ENCODE measurements around the gene CTDP1.

CTDP1 gene

DNA sequence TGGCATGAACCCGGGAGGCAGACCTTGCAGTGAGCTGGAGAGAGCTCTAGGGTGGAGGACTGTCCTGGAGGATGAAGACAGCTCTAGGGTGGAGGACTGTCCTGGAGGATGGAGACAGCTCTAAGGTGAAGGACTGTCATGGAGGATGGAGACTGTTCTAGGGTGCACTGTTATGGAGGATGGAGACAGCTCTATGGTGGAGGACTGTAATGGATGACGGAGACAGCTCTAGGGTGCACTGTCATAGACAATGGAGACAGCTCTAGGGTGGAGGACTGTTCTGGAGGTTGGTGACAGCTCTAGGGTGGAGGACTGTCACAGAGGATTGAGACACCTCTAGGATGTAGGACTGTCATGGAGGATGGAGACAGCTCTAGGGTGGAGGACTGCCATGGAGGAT, 97.1 kb downstream of the CTDP1 start:
- no peak for DNase-seq (ENCODE audit: low read depth)
- in situ Hi-C loops (cut with HindIII; ENCODE audit: low sequenced_read_pairs) = no loop called here
- H3K4me3 ChIP-seq (ENCODE audit: low read depth, low read length) = no peak overlapping the region
- TF ChIP-seq, protein P1, sequence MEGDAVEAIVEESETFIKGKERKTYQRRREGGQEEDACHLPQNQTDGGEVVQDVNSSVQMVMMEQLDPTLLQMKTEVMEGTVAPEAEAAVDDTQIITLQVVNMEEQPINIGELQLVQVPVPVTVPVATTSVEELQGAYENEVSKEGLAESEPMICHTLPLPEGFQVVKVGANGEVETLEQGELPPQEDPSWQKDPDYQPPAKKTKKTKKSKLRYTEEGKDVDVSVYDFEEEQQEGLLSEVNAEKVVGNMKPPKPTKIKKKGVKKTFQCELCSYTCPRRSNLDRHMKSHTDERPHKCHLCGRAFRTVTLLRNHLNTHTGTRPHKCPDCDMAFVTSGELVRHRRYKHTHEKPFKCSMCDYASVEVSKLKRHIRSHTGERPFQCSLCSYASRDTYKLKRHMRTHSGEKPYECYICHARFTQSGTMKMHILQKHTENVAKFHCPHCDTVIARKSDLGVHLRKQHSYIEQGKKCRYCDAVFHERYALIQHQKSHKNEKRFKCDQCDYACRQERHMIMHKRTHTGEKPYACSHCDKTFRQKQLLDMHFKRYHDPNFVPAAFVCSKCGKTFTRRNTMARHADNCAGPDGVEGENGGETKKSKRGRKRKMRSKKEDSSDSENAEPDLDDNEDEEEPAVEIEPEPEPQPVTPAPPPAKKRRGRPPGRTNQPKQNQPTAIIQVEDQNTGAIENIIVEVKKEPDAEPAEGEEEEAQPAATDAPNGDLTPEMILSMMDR (IDR thresholded peaks at IDR 0.05; ENCODE audit: low read depth, low read length, missing control alignments) = no peak

DNA sequence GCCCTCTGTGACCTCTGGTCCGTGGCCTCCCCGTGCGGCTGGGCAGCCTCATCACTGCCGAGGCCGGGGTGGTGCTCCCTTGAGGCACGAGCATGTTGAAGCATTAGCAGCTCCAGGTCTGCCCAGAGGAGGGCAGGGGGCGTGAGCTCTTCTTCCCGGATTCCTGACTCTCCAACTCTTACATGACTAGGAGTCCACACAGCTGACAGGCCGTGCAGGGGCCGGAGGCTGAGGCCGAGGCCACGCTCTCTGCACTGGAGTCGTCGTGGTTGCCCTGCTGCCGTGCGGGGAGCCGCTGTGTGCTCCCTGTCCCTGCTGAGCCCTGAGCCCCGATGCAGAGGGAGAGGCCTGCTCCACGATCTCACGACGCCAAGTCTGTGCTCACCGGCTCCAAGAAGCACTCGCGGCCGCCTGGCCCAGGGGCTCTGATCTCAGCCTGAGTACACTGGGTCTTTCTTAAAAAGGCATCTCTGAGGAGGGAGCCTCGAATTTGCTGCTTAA, 98.7 kb downstream of the CTDP1 start:
- no peak for DNase-seq (ENCODE audit: low read depth)
- TF ChIP-seq, protein P1 (IDR thresholded peaks at IDR 0.05; ENCODE audit: low read depth, low read length, missing control alignments) = no peak
- in situ Hi-C loops (cut with HindIII; ENCODE audit: low sequenced_read_pairs) = no loop called here
- no peak overlapping the region for H3K4me3 ChIP-seq (ENCODE audit: low read depth, low read length)

DNA sequence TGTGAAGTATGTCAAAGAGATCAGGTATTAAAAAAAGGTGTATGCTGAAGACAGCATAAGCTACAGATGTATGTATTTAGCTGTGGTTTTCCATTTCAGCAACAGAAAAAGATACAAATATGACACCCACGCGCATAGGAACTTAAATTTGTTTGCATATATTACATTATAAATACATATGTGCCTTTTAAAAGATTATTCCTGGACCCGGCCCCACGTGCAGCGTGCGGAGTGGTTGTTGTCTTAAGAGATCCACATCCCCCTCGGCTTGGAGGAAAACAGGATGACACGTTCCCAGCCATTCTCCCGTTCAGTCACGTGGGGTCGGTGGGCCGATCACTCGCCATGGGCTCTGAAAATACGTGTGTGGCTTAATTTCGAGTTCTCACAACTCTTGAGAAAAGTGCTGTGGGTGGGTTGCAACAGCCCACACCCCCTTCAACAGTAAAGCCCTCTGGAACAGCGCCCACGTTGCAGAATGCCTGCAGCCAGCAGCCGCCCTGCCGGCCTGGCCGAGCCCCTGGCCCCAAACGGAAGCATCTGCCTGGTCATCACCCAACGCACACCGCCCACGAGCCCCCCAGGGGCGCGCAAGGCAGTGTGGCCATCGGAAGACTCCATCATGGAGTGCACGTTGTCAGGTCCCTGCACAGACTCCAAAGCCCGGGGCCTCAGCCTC, 99.6 kb downstream of the CTDP1 start:
- no peak for DNase-seq (ENCODE audit: low read depth)
- TF ChIP-seq, protein P1 (IDR thresholded peaks at IDR 0.05; ENCODE audit: low read depth, low read length, missing control alignments) = no peak
- H3K4me3 ChIP-seq (ENCODE audit: low read depth, low read length) = no peak overlapping the region
- in situ Hi-C loops (cut with HindIII; ENCODE audit: low sequenced_read_pairs) = no loop called here

DNA sequence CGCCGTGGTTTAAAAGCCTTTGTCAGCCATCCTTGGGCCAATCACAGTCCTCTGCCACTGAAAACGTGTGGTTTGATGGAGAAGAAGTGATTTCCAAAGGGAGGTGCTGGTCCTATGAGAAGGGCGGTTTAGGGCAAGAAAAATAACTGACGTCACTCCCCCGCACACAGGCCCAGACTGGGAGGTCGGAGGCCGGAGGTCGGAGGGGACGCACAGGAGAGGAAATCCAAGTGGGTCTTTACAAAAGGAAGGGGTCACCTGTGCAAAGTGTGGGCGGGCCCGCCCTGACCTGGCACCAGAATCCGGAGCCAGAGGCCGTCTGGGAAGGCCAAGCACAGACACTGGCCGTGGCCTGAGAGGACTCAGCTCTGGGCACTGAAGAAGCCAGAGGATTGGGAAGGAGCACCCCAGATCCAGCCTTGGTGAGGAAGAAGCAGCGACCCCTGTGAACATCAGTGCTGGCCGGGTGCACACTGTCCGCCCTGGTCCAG, 100.1 kb downstream of the CTDP1 start:
- in situ Hi-C loops (cut with HindIII; ENCODE audit: low sequenced_read_pairs) = loop anchor here (5.0 kb wide), 1 partner anchor 48 kb away; no protein-coding TSS in a partner anchor
- no peak for DNase-seq (ENCODE audit: low read depth)
- TF ChIP-seq, protein P1 (IDR thresholded peaks at IDR 0.05; ENCODE audit: low read depth, low read length, missing control alignments) = no peak
- no peak overlapping the region for H3K4me3 ChIP-seq (ENCODE audit: low read depth, low read length)

DNA sequence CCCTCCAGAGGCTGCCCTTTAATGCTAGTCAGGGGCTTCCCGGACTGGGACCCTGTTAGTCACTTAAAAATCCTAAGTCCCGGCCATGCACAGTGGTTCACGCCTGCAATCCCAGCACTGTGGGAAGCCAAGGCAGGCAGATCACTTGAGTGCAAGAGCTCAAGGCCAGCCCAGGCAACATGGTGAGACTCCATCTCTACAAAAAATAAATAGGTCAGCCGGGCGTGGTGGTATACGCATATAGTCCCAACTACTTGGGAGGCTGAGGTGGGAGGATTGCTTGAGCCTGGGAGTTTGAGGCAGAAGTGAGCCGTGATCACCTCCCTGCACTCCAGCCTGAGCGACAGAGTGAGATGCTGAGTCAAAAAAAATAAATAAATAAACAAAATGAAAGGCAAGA, 100.9 kb downstream of the CTDP1 start:
- no peak overlapping the region for H3K4me3 ChIP-seq (ENCODE audit: low read depth, low read length)
- in situ Hi-C loops (cut with HindIII; ENCODE audit: low sequenced_read_pairs) = loop anchor here (5.0 kb wide), 1 partner anchor 47 kb away; no protein-coding TSS in a partner anchor
- no peak for DNase-seq (ENCODE audit: low read depth)
- TF ChIP-seq, protein P1 (IDR thresholded peaks at IDR 0.05; ENCODE audit: low read depth, low read length, missing control alignments) = no peak

DNA sequence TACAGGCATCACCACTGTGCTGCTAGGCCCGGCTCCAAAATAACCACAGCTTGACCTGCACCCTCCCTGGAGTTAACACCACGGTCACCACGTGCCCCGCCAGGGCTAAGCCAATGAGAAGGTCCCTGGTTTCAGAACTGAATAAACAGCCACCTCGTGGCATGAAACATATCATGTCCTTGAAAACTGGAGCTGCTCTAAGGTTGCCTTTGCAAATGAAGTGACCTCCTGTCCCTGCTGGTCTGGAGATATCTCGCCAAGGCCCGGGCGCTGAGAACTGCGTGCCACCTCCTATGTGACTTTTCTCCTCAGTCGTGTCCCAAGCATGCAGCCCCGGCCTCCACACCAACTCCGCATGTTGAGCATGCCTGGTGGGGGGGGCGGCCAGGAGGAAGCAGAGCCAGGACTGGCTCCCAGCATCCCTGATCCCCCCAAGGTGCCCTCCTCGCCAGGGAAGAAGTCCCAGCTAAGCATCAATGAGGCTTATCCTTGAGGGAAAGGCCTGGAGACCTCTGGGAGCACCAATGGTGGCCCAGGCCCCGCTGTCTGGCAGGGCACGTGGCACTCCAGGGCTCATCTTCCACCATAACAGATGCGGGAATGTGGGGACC, 101.8 kb downstream of the CTDP1 start:
- in situ Hi-C loops (cut with HindIII; ENCODE audit: low sequenced_read_pairs) = loop anchor here (5.0 kb wide), 1 partner anchor 46 kb away; no protein-coding TSS in a partner anchor
- DNase-seq (ENCODE audit: low read depth) = no peak
- H3K4me3 ChIP-seq (ENCODE audit: low read depth, low read length) = no peak overlapping the region
- TF ChIP-seq, protein P1 (IDR thresholded peaks at IDR 0.05; ENCODE audit: low read depth, low read length, missing control alignments) = no peak

Data from astrocyte of the cerebellum (primary cell).